GM19372 (cell line): ENCODE data around the gene TULP3.
A peak's percentile ranks its signal among the peaks of the same experiment; 100 is the strongest.

Experiments
- ATAC-seq: cut with Tn5 transposase; IDR thresholded peaks from one replicate; pipeline ENCODE4 v1.9.1; 2021; ENCODE audit warnings: mild to moderate bottlenecking, low read depth, moderate library complexity; ENCODE audit not compliant: unreplicated experiment

TULP3 gene

GRCh38 chr12:2877047-2877952 lies 13.4 kb upstream of the TULP3 start, which contains the start of the genes FOXM1 and RHNO1:
TSS of gene FOXM1 (minus strand) at chr12:2877174. CDS start at chr12:2874478, 2,696 bp downstream.
TSS of gene RHNO1 (plus strand) at chr12:2877223. CDS start at chr12:2885367, 8,144 bp downstream.
- ATAC-seq, result peak; percentile 75

- no peak for ATAC-seq
These were observed 12.5 kb upstream of the TULP3 start for GRCh38 chr12:2877953-2878732.

DNA sequence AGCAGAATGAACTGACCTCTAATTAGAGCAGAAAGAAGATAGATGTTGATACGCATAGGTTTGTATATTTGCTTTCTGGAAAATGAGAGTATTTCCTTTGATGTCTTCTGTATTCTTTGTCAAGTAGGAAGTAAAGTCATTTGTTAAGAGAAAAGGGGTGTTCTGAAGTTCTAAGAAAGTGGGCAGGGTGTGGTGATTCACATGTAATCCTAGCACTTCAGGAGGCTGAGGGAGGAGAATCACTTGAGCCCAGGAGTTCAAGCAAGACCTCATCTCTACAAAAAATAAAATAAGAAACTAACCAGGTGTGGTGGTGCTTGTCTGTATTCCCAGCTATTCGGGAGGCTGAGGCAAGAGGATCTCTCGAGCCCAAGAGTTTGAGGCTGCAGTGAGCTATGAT lies 10.8 kb upstream of the TULP3 start:
- ATAC-seq, result no peak

DNA sequence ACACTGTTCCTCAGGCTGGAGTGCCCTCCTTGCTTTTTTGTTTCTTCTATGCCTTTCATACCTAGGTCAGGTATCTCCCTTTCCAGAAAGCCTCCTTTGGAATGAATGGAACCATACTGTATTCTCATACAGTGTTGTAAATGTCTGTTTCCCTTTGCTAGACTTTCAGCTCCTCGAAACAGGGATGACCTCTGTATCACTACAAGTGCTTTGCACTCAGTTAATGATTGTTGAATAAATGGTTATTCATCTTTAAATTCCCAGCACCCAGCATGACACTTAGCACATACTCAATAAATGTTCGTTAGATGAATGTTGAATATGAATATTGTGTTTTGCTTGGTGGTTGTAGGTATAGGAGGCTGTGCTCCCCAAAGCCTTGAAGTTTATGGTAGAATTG lies 5.9 kb upstream of the TULP3 start:
- no peak for ATAC-seq

DNA sequence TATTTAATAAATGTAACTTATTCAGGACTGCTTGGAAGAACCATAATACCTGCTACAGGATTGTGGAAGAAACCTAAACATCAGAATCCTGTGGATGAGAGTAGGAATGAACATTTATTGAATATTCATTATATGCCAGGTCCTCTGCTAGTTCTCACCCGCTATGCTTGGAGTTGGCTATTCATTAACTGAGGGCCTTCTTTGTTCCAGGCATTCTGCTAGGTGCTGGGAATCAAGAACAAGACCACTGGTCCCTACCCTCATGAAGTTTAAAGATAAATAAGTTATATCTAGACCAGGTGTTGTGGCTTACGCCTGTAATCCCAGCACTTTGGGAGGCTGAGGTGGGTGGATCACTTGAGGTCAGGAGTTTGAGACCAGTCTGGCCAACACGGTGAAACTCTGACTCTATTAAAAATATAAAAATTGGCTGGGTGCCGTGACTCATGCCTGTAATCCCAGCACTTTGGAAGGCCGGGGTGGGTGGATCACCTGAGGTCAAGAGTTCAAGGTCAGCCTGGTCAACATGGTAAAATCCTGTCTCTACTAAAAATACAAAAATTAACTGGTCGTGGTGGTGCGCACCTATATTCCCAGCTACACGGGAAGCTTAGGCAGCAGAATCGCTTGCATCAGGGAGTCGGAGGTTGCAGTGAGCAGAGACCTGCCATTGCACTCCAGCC lies 3.8 kb upstream of the TULP3 start:
- no peak for ATAC-seq

GRCh38 chr12:2890001-2890387 lies 697 bp upstream of the TULP3 start:
- ATAC-seq, result no peak

DNA sequence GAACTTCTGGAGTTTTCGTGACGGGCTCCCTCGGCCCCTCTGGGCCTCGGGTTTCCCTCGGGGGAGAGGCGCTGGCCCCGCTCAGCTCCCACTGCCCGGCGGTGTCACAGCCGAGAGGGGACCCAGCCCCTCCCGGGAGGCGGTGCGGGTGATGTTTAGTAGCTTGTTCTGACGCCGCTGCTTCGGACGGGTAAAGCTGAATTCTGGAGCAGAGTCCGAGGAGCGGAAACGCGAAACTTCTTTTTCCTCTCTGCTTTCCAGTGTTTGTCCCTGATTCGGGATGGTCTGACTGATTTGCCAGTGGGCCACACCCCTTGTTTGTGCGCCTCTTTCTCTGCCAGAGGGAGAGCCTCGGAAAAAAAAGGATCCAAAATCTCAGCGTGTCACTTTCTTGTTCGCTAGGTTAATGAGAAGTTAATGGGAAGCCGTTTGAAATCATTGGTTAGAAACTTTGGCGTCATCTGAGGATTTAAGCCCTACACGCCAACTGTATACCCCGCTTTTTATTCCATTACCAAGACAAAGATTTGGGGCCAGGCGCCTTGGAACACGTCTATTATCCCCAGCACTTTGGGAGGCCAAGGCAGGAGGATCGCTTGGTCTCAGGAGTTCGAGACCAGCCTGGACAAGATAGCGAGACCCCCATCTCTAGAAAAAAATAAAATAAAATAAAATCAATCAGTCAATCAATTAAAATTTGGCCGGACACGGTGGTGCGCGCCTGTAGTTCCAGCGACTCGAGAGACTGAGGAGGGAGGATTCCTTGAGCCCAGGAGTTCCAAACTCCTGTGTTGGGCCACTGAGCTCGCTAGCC lies 756 bp downstream of the TULP3 start:
- peak; percentile 9 for ATAC-seq

DNA sequence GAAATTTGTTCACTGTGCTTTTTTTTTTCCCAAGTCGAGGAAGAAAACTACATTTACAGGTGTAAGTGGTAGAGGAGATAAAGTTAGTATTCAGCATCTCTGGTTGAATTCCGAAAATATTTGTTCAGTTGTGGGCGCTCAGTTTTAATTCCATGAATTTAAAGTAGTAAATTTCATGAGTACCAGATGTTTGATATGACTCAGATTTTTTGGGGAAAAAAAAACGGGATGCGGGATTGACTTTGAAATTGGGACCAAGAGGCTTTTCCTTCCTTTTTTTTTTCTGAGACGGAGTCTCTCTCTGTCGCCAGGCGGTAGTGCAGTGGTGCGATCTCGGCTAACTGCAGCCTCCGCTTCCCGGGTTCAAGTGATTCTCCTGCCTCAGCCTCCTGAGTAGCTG lies 1.6 kb downstream of the TULP3 start:
- ATAC-seq, result no peak

GRCh38 chr12:2893007-2893406 lies 2.3 kb downstream of the TULP3 start:
- no peak for ATAC-seq

GRCh38 chr12:2895051-2895451 lies 4.4 kb downstream of the TULP3 start:
- ATAC-seq, result no peak

GRCh38 chr12:2895511-2895910 lies 4.8 kb downstream of the TULP3 start:
- ATAC-seq, result no peak

DNA sequence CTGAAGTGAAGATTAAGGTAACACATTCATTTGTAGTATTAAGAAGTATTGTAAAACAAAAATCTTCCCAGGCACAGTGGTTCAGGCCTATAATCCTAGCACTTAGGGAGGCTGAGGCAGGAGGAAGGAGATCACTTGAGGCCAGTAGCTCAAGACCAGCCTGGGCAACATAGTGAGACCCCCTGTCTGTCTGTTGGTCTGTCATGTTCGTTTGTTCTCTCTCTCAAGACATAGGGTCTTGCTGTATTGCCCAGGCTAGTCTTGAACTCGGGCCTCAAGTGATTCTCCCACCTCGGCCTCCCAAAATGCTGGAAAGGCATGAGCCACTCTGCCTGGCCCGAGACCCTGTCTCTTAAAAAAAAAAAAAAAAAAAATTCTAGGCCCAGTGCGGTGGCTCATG lies 6.7 kb downstream of the TULP3 start:
- no peak for ATAC-seq

DNA sequence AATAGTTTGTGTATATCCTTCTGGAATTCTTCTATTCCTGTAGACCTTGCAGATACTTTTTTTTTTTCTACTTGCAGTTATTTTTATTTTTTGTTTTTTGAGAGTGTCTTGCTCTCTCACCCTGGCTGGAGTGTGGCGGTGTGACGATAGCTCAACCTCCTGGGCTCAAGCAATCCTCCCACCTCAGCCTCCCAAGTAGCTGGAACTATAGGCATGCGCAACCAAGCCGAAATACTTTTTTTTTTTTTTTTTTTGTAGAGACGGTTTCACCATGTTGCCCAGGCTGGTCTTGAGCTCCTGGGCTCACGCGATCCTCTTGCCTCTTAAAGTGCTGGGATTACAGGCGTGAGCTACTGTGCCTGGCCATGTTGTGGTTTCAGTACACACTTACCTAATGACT lies 10.0 kb downstream of the TULP3 start:
- no peak for ATAC-seq

- no peak for ATAC-seq
These were observed 11.7 kb downstream of the TULP3 start for GRCh38 chr12:2902272-2902880.

DNA sequence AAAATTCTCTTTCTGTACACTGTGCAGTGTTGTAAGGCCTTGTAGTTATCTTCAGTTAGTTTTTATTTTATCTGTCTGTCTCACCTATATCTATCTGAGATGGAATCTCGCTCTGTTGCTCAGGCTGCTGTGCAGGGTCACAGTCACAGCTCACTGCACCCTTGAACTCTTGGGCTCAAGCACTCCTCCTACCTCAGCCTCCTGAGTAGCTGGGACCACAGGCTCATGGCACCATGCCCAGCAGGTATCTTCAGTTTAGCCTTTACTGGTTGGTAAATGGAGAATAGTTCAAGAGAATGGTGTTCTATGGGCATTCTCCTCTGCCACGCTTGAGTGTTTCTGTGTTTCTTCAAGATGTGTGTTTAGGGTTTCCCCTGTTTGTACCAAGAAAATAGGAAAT lies 13.6 kb downstream of the TULP3 start:
- no peak for ATAC-seq

DNA sequence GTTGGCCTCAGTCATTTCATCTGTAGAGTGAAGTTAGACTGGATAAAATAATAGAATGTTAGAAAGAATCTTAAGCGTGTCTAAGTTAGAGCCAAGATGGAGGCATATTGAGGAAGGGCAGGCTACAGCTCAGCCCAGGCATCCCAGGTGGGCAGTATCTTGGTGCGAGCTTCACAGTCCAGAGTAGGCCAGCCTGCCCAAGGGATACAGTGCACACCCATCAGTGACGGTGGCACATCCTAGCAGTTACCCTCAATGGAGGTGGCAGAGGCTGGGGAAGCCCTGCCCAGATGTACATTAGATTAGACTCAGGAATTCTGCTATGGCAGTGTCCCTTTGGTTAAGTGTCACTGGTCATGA lies 21.5 kb downstream of the TULP3 start:
- no peak for ATAC-seq

DNA sequence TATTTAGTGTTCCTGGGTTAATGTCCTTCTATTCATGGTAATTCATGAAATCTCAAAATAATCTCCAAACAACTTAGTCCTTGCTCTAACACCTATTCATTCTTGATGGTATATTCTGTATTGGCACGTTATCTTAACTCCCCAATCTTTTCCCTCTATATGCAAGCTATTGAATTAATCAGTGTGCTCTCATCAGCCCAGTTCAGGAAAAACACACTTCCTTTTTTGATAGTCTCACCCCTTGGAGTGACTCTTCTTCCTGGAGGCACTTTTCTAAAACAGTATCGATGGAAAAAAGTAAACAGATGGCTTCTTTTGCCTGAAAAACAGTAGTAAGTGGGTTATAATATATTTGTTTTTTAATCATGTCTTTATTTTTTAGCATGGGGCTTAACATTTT lies 28.6 kb downstream of the TULP3 start:
- no peak for ATAC-seq

DNA sequence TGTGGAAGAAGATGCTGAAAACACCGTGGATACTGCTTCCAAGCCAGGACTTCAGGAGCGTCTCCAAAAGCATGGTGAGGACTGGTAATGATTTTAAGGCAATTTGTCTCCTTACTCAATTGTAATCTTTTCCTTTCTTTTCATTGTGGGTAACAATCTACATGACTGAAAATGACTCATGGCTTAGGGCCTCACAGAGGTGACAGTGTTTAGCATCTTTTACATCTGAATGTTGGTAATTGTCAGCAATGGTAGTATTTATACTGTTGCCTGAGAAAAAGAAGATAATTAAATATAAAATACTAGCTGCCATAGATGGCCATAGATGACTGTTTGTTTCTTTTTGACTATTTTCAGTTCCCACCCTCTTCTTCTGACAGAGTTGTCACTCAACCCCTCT lies 31.6 kb downstream of the TULP3 start:
- ATAC-seq, result no peak

- ATAC-seq, result no peak
These were observed 32.4 kb downstream of the TULP3 start for GRCh38 chr12:2923057-2923456.

DNA sequence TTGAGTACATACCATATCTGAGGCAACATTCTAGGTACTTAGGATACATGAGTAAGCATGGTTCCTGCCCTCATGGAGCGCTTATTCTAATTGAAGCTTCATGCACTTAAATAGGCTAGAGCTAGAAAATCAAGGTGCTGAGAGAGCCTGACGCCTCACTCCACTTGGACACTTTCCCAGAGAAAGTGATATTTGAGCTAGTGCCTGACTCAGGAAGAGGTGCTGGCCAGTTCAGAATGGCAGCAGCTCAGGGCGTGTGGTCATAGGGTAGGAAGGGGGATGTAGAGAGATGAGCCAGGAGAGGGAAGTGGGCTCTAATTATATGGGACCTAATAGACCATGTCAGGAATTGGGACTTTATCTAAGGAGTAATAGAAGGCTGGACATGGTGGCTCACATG lies 33.3 kb downstream of the TULP3 start:
- ATAC-seq, result no peak
